GM21526 (cell line): ENCODE measurements around the gene PAK4.
"Not testable (repeated sequence)": the region's sequence is repeated elsewhere in the genome, so short reads cannot be mapped to it uniquely, and the experiment has no call there.

Source experiments
- ATAC-seq: cut with Tn5 transposase; IDR thresholded peaks from one replicate; pipeline ENCODE4 v1.9.1; 2021; ENCODE audit warnings: moderate library complexity; ENCODE audit not compliant: unreplicated experiment, low FRiP score

Gene PAK4

DNA sequence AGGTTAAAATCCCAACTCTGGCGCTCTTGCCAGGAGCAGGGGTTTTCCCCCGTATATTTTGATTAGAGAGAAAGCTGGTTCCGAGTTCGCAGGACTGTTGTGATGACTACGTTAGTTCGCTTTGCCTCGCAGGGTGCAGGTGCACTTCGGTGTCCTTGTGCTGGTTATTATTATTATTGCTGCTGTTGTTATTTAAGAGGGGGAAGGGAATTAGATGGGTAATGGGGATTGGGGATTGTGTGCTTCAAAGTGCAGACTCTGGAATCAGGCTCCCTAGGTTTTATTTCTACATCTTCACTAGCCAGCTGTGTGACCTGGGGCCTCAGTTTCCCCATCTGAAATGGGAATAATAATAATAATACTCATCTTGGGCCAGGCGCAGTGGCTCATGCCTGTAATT, 26.2 kb upstream of the PAK4 start:
- ATAC-seq, result no peak

DNA sequence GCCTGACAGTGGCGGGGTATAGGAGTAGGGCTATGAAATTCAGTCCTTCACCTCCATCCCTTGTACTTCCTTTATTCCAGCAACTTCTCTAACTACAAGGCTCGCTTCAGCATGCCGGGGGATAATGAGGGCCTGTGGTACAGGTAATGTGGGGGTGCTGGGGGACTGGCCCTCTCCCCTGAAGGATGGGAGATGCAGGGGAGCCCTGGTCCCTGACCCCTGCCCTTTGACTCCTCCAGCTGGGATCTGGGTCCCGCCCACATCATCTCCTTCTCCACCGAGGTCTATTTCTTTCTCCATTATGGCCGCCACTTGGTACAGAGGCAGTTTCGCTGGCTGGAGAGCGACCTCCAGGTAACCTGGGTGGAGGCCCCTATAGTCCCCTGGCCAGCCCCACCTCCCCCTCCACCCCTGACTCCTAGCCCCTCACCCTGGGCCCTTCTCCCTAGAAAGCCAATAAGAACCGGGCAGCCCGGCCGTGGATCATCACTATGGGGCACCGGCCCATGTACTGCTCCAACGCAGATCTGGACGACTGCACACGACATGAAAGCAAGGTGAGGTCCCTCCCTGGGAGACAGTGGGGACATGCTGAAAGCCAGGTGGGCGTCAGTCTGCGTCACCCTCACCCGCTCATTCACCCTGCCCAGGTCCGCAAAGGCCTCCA, 25.0 kb upstream of the PAK4 start:
- no peak for ATAC-seq

DNA sequence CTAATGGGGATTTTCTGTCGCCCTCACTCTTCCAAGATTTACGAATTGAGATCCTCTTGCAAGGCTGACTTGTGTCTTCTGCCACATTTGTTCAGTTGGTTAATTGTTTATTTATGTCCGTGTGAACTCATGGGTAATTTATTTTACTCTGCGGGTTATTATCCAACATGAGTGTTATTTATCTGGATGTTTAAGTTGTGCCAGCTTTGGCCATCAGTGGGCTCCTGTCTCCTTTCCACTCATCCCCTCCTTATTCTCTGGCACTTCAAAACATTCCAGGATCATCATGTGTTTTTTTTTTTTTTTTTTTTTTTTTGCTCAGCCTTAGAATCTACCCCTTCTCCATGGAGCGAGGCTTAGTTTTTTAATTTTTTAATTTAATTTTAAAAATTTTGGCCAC, 22.4 kb upstream of the PAK4 start:
- no peak for ATAC-seq

DNA sequence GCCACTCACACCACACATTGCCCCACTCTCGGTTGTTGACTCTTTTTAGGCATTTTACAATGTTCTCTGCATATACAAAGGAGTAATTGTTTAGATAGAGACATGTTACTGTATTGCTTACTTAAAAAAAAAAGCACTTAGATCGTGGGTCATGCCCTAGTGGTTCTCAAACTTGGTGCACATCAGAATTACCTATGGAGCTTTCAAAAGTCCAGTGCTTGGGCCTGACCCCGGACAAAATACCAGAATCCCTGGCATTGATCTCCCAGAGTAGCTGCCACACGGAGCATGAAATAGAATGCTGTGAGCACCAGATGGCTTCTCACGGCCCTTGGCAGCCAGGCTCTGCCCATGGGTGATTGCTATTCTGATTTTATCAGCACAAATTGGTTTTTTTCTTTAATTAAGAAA, 21.4 kb upstream of the PAK4 start:
- ATAC-seq, result no peak

DNA sequence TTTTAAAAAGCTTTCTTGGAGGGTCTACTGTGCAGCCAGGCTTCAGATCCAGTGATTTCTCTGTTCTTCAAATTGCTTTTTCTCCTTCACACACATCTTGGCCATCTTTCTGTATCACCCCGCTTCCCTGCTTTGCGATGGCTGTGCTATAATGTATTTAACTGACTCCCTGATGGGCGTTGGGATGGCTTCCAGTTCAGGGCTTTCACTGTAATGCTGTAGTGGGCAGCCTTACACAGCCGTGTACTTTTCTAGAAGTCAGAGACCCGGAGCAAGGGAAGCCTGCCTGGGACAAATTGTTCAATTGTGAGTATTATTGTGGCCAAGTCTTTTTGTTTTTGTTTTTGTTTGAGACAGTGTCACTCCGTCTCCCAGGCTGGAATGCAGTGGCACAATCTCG, 19.4 kb upstream of the PAK4 start:
- no peak for ATAC-seq

DNA sequence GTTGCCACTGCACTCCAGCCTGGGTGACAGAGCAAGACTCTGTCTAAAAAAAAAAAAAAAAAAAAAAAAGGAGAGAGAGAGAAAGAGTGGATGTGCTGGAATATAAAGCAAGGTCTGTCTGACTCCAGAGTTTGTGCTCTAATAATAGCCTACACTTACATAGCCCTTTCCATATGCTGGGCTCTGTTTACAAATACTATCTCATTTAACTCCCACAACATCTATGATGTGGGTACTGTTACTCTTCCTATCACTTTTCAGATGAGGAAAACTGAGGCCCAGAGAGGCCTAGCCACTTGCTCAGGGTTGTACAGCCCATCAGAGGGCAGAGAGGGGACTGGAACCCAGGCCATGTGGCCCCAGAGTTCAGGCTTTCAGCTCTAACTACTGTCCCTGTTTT, 15.9 kb upstream of the PAK4 start:
- no peak for ATAC-seq

DNA sequence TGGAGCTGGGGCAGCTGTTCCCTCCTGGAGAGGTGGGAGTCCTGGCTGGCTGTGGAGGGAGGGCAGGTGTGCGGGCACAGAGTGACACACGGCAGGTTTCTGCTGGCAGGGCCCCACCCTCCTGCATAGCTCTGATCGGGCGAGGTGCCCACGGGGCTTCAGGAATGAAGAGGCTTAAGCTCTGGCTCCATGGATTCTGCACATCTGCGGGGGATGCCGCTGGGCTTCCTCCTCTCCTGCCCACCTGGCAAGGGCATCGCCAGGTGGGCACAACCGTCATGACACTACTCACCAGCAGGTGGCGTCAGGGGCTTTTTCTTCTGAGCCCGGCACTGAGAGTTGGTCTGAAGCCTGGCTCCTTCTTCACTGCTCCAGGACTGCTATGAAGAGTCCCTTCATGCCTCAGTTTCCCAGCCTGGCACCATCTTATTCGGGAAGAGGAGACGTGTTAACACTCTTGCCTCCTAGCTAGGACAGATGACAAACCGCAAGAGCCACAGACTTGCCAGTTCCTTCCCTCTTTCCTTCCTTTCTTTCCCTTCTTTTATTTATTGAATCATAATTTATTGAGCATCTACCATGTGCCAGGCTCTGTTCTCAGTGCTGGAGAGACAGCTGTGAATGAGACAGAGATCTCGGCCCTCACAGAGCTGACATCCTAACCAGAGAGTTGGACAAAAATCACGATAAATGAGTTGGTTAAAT, 15.2 kb upstream of the PAK4 start:
- no peak for ATAC-seq

DNA sequence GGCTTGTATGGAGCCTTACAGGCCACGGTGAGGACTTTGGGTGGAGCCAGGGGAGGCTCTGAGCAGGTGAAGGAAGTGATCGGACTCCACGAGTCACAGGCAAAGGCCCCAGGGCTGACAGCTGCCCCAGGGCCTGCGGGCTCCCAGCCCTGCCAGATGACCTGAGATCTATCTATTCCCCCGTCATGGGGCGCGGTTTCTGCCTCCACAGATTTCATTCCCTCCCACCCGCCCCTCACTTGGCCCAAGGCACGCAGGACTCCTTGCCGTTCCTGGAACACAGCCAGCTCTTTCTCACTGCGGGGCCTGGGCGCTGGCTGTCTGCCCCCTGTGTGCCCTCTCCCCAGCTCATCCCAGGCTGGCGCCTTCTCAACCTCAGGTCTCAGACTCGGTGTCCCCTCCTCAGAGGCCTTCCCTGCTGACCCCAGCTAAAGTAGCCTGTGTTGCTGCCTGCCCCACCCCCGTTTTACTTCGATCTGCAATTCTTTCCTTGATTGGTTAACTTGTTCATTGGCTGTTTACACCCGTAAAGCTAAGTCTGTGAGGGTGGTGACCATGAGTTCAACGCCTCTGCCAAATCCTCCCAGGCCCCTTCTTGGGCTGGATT, 13.9 kb upstream of the PAK4 start:
- no peak for ATAC-seq

DNA sequence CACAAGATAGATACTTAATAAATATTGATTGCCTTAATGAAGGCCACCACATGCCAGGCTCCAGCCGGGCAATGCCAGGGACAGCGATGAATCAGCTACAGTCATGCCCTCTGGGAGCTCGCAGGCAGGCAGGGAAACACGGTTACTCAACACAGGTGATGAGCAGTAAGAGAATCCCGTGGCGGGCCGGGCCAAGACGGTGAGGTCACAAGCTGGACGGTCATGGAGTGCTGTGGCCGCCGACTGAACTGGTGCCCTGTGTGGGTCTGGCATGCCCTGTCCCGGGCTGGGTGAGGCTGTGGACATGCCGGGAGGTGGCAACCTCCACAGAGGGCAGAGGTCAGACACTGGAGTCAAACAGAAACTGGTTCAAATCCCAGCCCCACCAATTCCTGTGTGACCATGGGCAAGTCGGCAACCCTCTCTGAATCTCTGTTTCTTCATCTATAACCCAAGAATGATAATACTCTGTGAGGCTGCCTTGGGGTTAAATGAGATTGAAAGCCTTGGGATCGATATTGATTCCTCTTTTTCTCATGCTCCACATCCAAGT, 13.2 kb upstream of the PAK4 start:
- ATAC-seq, result no peak

DNA sequence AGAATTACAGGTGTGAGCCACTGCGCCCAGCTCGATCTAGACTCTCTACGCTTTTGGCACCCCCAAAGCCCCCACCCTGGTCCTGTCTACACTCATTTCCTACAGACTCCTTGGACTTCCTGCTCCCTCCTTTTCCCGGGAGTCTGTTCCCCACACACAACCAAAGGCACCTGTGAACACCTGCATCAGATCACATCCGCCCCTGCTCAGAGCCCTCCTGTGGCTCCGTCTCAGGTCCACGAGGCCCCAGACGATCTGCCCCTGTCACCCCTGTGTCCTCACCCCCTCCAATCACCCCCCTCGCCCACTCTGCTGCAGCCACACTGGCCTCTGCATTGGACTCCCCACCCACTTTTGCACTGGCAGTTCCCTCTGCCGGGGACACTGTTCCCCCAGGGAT, 12.4 kb upstream of the PAK4 start:
- ATAC-seq, result no peak

DNA sequence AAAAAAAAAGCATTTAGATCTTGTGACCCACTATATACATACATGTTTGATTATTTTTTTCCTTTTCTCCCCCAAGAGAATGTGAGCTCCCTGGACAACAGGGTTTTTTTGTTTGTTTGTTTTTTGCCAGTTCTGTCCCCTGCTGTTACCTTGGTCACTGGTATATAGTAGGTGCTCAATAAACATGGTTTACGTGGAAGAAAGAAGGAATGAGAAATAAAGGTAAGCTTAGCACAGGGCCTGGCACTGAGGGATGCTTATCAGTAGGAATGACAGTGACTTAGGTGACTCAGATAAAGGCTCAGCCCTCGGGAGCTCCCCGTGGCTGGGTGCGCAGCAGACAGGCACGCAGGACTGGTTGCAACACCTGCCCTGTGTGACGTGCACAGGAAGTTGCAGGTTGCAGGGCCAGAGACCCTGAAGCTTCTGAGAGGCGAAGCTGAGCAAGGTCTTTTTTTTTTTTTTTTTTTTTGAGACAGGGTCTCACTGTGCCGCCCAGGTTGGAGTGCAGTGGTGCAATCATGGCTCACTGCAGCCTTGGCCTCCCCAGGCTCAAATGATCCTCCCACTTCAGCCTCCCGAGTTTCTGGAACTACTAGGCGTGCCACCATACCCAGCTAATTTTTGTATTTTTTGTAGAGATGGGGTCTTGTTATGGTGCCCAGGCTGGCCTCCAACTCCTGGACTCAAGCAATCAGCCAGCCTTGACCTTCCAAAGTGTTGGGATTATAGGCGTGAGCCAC, 10.3 kb upstream of the PAK4 start:
- ATAC-seq, result no peak

DNA sequence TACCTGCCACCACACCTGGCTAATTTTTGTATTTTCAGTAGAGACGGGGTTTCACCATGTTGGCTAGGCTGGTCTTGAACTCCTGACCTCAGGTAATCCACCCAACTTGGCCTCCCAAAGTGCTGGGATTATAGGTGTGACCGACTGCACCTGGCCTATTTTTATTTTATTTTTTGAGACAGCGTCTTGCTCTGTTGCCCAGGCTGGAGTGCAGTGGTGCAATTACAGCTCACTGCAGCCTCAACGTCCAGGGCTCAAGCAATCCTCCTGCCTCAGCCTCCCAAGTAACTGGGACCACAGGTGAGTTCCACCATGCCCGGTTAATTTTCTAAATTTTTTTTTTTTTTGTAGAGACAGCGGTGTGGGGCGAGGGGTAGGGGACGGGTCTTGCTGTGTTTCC, 8.6 kb upstream of the PAK4 start:
- ATAC-seq, result not testable (repeated sequence)

DNA sequence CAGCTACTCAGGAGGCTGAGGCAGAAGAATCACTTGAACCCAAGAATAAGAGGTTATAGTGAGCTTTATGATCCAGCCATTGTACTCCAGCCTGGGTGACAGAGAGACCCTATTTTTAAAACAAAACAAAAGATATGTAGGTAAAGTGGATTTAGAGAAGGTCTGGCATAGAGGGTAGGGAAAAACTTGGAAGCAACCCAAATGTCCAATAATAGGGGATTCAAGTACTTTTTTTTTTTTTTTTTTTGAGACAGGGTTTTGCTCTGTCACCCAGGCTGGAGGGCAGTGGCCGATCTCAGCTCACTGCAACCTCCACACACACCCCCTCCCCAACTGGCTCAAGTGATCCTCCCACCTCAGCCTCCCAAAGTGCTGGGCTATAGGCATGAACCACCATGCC, 5.8 kb upstream of the PAK4 start:
- no peak for ATAC-seq

DNA sequence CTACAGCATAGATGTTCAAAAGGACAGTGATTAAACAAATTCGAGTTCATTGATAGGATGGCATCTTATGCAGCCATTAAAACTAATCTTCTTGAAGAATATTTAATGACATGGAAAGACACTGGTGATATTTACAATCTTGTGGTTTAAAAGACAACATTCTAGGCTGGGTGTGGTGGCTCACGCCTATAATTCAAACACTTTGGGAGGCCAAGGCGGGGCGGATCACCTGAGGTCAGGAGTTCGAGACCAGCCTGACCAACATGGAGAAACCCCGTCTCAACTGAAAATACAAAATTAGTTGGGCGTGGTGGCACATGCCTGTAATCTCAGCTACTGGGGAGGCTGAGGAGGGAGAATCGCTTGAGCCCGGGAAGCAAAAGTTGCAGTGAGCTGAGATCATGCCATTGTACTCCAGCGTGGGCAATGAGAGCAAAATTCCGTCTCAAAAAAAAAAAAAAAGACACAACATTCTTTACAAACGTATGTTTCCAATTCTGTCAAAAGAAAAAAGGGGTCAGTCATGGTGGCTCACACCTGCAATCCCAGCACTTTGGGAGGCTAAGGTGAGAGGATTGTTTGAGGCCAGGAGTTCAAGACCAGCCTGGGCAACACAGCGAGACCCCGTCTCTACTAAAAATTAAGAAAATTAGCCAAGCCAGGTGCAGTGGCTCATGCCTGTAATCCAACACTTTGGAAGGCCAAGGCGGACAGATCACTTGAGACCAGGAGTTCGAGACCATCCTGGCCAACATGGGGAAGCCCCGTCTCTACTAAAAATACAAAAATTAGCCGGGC, 2.5 kb upstream of the PAK4 start:
- no peak for ATAC-seq

DNA sequence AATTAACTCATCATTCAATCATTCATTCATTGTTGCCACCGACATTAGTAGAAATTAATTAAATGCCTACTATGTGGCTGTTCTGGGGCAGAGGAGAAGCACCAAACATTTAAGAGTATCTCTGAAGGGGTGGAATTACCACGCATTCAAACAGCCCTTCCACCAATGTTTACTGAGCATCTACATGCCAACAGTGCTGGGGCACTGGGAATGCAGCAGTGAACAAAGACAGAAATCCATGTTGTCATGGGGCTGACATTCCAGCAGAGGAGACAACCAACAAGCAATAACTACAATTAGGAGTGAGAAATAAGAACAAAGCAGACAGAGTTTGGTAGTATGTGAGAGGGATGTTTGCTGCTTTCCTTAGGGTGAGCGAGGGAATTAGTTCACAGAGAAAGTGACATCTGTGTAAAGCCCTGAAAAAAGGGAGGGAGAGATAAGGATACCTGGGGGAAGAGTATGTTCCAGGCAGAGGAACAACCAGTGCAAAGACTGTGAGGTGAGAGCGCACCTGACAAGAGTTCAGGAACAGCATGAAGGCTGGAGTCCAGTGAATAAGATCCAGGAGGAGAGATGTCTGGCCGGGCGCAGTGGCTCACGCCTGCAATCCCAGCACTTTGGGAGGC, 1.3 kb upstream of the PAK4 start:
- no peak for ATAC-seq

DNA sequence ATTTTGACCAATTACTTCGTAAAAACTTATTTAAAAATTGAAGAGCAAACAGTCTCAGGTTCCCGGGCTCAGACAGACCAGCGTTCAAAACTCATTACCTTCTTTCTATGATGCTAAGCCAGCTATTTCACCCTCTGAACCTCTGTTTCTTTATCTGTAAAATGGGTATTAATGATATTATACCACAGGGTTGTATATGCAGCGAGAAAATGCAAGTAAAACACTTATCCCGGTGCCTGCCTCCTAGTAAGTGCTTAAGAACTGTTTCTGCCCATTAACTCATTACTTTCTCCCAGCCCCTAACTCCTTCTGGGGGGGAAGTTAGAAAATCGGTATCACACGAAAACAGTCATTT, 410 bp upstream of the PAK4 start:
- ATAC-seq, result no peak

DNA sequence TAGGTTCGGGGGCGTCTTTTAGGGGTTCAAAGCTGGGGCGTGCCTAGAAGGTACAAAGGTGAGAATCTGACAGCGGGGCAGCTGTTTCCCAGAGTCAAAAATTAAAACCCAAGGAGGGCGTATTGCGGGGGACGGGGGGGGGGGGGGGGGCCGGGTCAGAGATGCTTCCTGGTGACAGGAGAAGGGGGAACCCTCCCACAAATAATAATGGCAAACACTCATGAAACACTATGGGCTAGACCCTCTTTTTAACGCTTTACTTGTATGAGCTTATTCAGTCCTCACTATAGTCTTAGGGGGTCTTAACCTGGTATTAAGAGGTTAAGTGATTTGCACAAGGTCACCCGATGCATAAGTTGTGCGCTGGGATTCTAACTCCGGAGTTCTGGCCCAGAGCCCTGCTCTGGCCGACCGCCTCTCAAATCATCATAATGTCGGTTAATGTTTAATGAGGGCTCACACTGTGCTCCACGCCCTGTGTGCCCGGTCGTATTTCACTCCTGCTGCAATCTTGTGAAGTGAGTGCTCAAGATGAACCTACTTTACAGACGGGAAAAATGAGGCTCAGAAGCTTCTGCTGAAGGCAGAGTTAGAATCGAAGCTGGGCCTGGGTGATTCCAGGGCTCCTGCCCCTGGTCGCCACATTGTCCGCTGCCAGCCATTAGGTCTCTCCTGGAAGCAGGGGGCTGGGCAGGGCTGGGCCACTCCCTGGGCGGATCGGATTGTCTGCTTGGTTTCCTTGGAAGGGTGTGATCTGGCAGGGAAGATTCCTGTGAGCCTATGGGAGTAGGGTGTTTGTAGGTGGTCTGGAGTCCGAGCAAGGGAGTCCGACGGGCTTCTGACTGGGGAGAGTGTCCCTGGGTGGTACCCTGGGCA, 964 bp downstream of the PAK4 start:
- ATAC-seq, result no peak

DNA sequence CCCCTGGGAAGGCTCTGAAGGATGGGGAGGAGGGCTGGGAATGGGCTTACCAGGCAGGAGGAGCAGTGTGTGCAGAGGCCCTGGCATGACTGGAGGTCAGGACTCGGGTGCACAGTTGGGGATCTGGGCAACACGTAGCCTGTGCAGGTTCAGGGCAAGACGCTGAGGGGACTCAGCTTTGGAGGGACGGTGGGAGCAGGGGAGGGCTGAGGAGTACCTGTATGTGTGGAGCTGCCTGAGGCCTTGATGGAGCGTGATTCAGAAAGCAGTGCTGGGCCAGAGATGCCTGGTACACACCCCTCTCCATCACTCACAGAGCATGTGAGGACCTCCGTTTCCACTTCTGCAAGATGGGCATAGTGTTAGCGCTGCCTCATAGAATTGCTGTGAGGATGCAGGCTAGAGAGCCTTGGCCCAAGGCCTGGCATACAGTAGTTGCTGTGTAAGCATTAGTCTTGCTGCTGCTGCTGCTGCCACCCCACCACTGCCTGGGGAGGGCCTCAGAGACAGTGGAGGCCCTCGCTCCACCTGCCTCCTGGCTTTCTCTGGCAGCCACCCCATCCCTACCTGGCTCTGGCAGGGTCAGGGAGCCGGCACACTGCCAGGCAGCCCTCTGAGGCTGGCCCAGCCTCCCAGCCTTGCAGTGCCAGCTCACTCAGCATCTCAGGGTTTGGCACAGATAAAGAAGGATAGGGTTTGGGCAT, 2.4 kb downstream of the PAK4 start:
- no peak for ATAC-seq
